ENCODE results near the gene LEKR1.
"Not testable (repeated sequence)": the region's sequence is repeated elsewhere in the genome, so short reads cannot be mapped to it uniquely, and the experiment has no call there.

Gene LEKR1

GRCh38 chr3:156795890-156796481 lies 30.2 kb upstream of the LEKR1 start:
- TF ChIP-seq CTCF (conservative IDR thresholded peaks at IDR 0.05) (no peak), ZFX (IDR thresholded peaks at IDR 0.05) (no peak)
- H3K27ac ChIP-seq, result no peak overlapping the region

- no peak for TF ChIP-seq CTCF (conservative IDR thresholded peaks at IDR 0.05)
- H3K27ac ChIP-seq, result no peak overlapping the region
These were observed 28.8 kb upstream of the LEKR1 start for GRCh38 chr3:156797368-156797767.

GRCh38 chr3:156800287-156800686 lies 25.9 kb upstream of the LEKR1 start:
- not testable (repeated sequence) for H3K27ac ChIP-seq

GRCh38 chr3:156801746-156802145 lies 24.4 kb upstream of the LEKR1 start:
- H3K27ac ChIP-seq, result no peak overlapping the region
- TF ChIP-seq ZFX (IDR thresholded peaks at IDR 0.05), result no peak
- TF ChIP-seq CTCF (conservative IDR thresholded peaks at IDR 0.05), result no peak

- no peak overlapping the region for H3K27ac ChIP-seq
- TF ChIP-seq CTCF (conservative IDR thresholded peaks at IDR 0.05) (no peak), ZFX (IDR thresholded peaks at IDR 0.05) (no peak)
These were observed 23.1 kb upstream of the LEKR1 start for GRCh38 chr3:156802821-156803606.

GRCh38 chr3:156803952-156804741 lies 22.0 kb upstream of the LEKR1 start:
- no peak for TF ChIP-seq CTCF (conservative IDR thresholded peaks at IDR 0.05)
- TF ChIP-seq ZFX (IDR thresholded peaks at IDR 0.05), result no peak

GRCh38 chr3:156806698-156807097 lies 19.5 kb upstream of the LEKR1 start:
- H3K27ac ChIP-seq, result no peak overlapping the region
- TF ChIP-seq CTCF (conservative IDR thresholded peaks at IDR 0.05), result no peak
- no peak for TF ChIP-seq ZFX (IDR thresholded peaks at IDR 0.05)

More at GRCh38 chr3:156803952-156804741, 22.0 kb upstream of the LEKR1 start:
- no peak overlapping the region for H3K27ac ChIP-seq
